Vagina (tissue), 2 donors: ENCODE data around the gene C10orf95. TPM values are rescaled to one million over a fixed set of nuclear protein-coding genes. Genes with fewer than 3 reads are reported as not detected.
"Not testable (repeated sequence)": the region's sequence is repeated elsewhere in the genome, so short reads cannot be mapped to it uniquely, and the experiment has no call there.

Source experiments
- DNase-seq, 2 donors: peaks; one replicate each; pipeline ENCODE4 v3.0.0-alpha.2; 2017; ENCODE audit errors: extremely low spot score in 2 of 2
- H3K27ac ChIP-seq: fragments of 200-600 bp; sonication (generic); one replicate; pipeline ENCODE4 v1.5.1; 2019
- H3K27me3 ChIP-seq: fragments of 200-600 bp; sonication (generic); one replicate; pipeline ENCODE4 v1.5.1; 2019
- H3K36me3 ChIP-seq, 2 donors: fragments of 200-600 bp; sonication (generic); one replicate each; pipeline ENCODE4 v1.5.1; 2017 to 2019
- H3K4me1 ChIP-seq: fragments of 200-600 bp; sonication (generic); one replicate; pipeline ENCODE4 v1.5.1; 2019
- H3K4me3 ChIP-seq, 2 donors: fragments of 200-600 bp; sonication (generic); 1 replicate in 1 of 2; 2 replicates in 1 of 2; pipeline ENCODE4 v1.5.1; 2016 to 2019
- H3K9me3 ChIP-seq: fragments of 200-600 bp; sonication (generic); one replicate; pipeline ENCODE4 v1.5.1; 2019
- POLR2A ChIP-seq, 2 donors: fragments of 450-650 bp; IDR thresholded peaks; one replicate each; pipeline ENCODE4 v1.6.1; 2017; ENCODE audit warnings: antibody characterized with exemption in 2 of 2, mild to moderate bottlenecking in 2 of 2, moderate library complexity in 2 of 2
- POLR2AphosphoS5 ChIP-seq, 2 donors: sonication (generic); formaldehyde crosslinking; IDR thresholded peaks; one replicate each; pipeline ENCODE4 v1.9.0; 2017; ENCODE audit warnings: antibody characterized with exemption in 2 of 2, mild to moderate bottlenecking in 2 of 2, low read depth in 1 of 2; ENCODE audit not compliant: insufficient read depth in 1 of 2
- intact Hi-C: fragments of 100-400 bp; cut with DNase I; formaldehyde crosslinking; loops from one replicate; pipeline ENCODE4 v1.15.1; 2023
- total RNA-seq: library from RNA; depleted of rRNA; stranded (reverse); fragments of >200 nt; gene quantifications from one replicate; pipeline ENCODE4 v1.2.3, GENCODE V29; 2016
- TF ChIP-seq, protein P1 (sequence below), 3 experiments: fragments of 450-650 bp in 2 of 3; fragments of 200-600 bp in 1 of 3; sonication (generic) in 1 of 3; IDR thresholded peaks; one replicate each; pipeline ENCODE4 v1.5.1; 2017 to 2019; ENCODE audit warnings: antibody characterized with exemption in 3 of 3, mild to moderate bottlenecking in 2 of 3, moderate library complexity in 2 of 3

The C10orf95 gene, protein sequence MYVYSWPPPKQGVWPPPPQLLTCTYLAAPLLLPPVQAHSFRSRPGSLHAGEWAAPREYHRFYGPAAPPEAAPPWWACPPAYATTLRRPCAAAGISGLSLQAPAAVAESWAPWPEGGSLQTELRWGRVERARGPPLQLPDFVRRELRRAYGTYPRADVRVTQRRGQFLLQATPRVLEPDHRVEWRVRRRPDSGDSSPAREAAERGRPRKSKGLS
- total RNA-seq, result not detected

DNA sequence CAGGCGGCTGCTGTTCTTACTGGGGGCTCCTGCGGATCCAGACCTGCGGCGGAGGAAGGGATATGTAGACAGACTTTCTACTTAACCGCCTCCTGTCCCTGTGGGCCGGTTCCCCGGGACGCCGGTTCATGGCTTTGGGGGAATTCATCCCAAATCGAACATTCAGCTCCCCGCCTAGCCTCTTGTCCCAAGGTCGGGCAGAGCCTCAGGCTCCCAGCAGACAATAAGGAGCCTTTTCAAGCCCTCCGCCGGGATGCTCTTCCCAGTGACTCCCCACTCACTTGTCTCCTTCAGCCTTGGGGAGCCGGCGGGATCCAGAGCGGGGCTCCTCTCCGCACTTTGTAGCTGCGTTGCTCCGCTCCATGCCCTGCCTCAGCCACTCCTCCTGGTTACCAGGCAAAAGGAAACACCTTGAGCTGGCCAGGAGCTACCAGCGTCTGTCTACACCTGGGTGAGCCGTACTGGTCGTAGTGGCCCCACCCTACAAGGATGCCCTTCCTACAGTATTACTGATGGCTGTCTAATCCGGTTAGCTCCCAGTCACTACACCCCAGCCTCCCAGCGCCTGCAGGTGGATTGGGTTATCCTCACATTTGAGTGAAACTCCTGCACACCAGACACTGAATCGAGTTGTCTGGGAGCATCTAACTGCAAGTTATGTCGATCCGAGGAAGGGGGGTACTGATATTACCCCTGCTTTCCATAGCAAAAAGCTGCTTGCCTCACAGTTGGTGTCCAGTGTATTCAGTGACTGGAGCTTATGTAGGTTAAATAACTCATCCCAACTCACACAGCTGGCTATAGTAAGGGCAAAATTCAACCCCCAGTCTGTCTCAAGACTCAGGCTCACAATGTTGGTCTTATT lies at the start of gene C10orf95:
C10orf95 (minus strand) TSS at position 439 of the 865 bp plus-strand sequence. CDS start 450 bp downstream, outside the sequence.
- DNase-seq, result no peak
- H3K9me3 ChIP-seq, result no peaks in the 10 kb centered on the region
- H3K4me3 ChIP-seq, result peak within 1 kb of the TSS; percentile 65 to 91
- TF ChIP-seq POLR2A (IDR thresholded peaks at IDR 0.05) (no peak), POLR2AphosphoS5 (IDR thresholded peaks at IDR 0.05; ENCODE audit: insufficient read depth in 1 of 2, low read depth in 1 of 2) (no peak)
- H3K27me3 ChIP-seq, result no peaks in the 10 kb centered on the region
- H3K27ac ChIP-seq, result peak within 1 kb of the TSS; percentile 62
- intact Hi-C loops, result no loop called here
- H3K4me1 ChIP-seq, result peaks cover 5% of the 10 kb centered on the region
- no peaks in the 10 kb centered on the region for H3K36me3 ChIP-seq

DNA sequence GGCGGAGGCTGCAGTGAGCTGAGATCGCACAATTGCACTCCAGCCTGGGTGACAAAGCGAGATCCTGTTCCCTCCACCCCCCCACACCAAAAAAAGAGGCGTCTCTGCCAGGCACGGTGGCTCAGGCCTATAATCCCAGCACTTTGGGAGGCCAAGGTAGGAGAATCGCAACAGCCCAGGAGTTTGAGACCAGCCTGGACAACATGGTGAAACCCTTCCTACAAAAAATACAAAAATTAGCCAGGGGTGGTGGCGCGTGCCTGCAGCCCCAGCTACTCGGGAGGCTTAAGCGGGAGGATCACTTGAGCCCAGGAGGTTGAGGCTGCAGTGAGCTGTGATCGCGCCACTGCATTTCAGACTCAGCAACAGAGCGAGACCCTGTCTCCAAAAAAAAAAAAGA lies 49.3 kb upstream of the C10orf95 start:
- not testable (repeated sequence) for H3K27me3 ChIP-seq, H3K9me3 ChIP-seq, H3K36me3 ChIP-seq, H3K4me3 ChIP-seq, DNase-seq, H3K27ac ChIP-seq
- intact Hi-C loops, result loop anchor here (5.0 kb wide), 2 partner anchors 82 to 142 kb away; partner anchors contain the start of gene TRIM8
- H3K4me1 ChIP-seq, result peaks cover 54% of the 10 kb centered on the region

DNA sequence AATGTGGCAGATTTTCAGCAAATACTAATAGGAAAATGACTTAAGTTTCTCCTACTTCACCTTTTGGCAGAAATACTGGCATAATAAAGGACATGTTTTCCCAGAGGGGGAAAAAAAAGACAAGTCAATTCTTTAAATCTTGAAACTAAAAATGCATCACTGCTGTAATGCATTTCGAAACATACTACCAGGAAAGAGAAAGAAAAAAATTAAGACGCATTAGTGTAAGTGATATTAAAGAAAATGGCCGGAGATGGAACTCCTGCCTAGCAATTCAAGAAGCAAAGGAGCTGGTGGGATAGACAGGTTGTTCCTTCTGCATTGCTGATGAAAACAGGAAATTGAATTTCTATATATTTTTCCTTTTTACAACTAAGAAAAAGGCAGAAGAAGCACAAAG lies 48.0 kb upstream of the C10orf95 start:
- Histone ChIP-seq H3K36me3 (no peaks in the 10 kb centered on the region), H3K4me1 (peaks cover 53% of the 10 kb centered on the region), H3K4me3 (no peak overlapping the region), H3K27me3 (no peaks in the 10 kb centered on the region), H3K9me3 (no peaks in the 10 kb centered on the region), H3K27ac (no peak overlapping the region)
- TF ChIP-seq POLR2A (IDR thresholded peaks at IDR 0.05), result no peak
- TF ChIP-seq, protein P1, sequence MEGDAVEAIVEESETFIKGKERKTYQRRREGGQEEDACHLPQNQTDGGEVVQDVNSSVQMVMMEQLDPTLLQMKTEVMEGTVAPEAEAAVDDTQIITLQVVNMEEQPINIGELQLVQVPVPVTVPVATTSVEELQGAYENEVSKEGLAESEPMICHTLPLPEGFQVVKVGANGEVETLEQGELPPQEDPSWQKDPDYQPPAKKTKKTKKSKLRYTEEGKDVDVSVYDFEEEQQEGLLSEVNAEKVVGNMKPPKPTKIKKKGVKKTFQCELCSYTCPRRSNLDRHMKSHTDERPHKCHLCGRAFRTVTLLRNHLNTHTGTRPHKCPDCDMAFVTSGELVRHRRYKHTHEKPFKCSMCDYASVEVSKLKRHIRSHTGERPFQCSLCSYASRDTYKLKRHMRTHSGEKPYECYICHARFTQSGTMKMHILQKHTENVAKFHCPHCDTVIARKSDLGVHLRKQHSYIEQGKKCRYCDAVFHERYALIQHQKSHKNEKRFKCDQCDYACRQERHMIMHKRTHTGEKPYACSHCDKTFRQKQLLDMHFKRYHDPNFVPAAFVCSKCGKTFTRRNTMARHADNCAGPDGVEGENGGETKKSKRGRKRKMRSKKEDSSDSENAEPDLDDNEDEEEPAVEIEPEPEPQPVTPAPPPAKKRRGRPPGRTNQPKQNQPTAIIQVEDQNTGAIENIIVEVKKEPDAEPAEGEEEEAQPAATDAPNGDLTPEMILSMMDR (IDR thresholded peaks at IDR 0.05), result no peak
- no peak for TF ChIP-seq POLR2AphosphoS5 (IDR thresholded peaks at IDR 0.05; ENCODE audit: insufficient read depth in 1 of 2, low read depth in 1 of 2)
- intact Hi-C loops, result no loop called here
- no peak for DNase-seq

DNA sequence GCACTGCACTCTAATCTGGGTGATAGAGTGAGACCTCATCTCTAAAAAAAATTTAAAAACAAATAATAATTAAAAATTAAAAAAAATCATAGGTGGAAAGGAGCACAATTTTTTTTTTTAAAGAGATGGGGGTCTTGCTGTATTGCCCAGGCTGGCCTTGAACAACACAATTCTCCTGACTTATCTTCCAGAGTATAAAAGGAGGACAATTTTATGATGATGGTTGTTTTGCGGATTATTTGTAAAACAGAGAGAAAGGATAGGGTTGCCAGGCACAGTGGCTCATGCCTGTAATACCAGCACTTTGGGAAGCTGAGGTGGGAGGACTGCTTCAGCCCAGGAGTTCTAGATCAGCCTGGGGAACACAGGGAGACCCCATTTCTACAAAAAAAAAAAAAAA lies 46.2 kb upstream of the C10orf95 start:
- intact Hi-C loops, result no loop called here
- Histone ChIP-seq H3K36me3 (no peaks in the 10 kb centered on the region), H3K4me3 (no peak overlapping the region), H3K27me3 (no peaks in the 10 kb centered on the region), H3K4me1 (peaks cover 63% of the 10 kb centered on the region), H3K9me3 (no peaks in the 10 kb centered on the region), H3K27ac (no peak overlapping the region)
- DNase-seq, result no peak
- no peak for TF ChIP-seq POLR2A (IDR thresholded peaks at IDR 0.05)
- TF ChIP-seq, protein P1 (IDR thresholded peaks at IDR 0.05), result no peak
- no peak for TF ChIP-seq POLR2AphosphoS5 (IDR thresholded peaks at IDR 0.05; ENCODE audit: insufficient read depth in 1 of 2, low read depth in 1 of 2)

DNA sequence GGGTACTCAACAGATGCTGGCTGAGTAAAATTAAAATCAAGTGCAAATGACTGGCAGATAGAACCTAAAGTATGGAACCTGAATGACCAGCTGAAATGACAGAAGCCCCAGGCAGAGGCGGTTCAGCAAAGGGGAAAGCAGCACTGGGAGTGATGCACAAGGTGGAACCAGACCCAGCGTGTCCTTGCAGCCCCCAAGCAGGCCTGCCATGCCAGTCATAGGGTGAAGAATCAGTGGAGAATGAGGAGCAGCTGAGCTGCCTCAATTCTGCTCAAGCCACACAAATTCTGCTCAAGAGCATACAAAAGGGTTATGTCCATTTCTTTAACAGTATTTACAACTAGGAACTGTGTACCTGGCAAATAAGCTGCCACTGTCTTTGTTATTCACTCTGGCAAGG lies 42.4 kb upstream of the C10orf95 start:
- H3K27me3 ChIP-seq, result no peaks in the 10 kb centered on the region
- H3K4me1 ChIP-seq, result peaks cover 42% of the 10 kb centered on the region
- H3K9me3 ChIP-seq, result no peaks in the 10 kb centered on the region
- peaks cover 0 to 15% of the 10 kb centered on the region in 2 donors for H3K36me3 ChIP-seq
- no peak for DNase-seq
- H3K27ac ChIP-seq, result no peak overlapping the region
- TF ChIP-seq POLR2A (IDR thresholded peaks at IDR 0.05) (no peak), POLR2AphosphoS5 (IDR thresholded peaks at IDR 0.05; ENCODE audit: insufficient read depth in 1 of 2, low read depth in 1 of 2) (no peak)
- TF ChIP-seq, protein P1 (IDR thresholded peaks at IDR 0.05), result no peak
- intact Hi-C loops, result no loop called here
- no peak overlapping the region for H3K4me3 ChIP-seq

DNA sequence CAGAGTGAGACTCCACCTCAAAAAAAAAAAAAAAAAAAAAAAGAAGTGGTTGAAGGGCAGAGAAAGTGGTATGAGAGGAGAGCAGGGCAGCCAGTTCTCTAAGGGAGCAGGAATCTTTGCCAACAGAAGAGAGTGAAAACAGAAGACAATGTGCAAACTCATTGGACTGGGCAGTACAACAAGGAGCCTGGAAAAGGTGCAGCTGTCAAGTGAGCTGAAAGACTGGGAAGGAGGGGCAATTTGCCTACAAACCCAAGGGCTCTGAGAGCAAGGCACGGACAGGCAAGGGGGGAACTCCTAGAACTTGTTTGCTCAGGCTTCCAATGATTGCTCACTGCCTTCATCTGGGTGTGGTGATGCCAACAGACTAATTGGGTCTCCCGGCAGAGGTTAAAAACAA lies 41.6 kb upstream of the C10orf95 start:
- no peak for DNase-seq
- no peaks in the 10 kb centered on the region for H3K9me3 ChIP-seq
- intact Hi-C loops, result no loop called here
- TF ChIP-seq POLR2AphosphoS5 (IDR thresholded peaks at IDR 0.05; ENCODE audit: insufficient read depth in 1 of 2, low read depth in 1 of 2) (peak in 1 of 2 donors; percentile 39), POLR2A (IDR thresholded peaks at IDR 0.05) (no peak)
- H3K4me3 ChIP-seq, result no peak overlapping the region
- peaks cover 35% of the 10 kb centered on the region for H3K4me1 ChIP-seq
- H3K36me3 ChIP-seq, result peaks cover 0 to 23% of the 10 kb centered on the region in 2 donors
- H3K27me3 ChIP-seq, result no peaks in the 10 kb centered on the region
- H3K27ac ChIP-seq, result peak overlapping the region; percentile 18
